Naive thymus-derived CD4-positive, alpha-beta T cell (primary cell): ENCODE data around the gene EFR3B. TPM values are rescaled to one million over a fixed set of nuclear protein-coding genes. Genes with fewer than 3 reads are reported as not detected.
A peak's percentile ranks its signal among the peaks of the same experiment; 100 is the strongest.
"Not testable (repeated sequence)": the region's sequence is repeated elsewhere in the genome, so short reads cannot be mapped to it uniquely, and the experiment has no call there.

Source experiments
- ATAC-seq: fragments of 150-1000 bp; cut with Tn5 transposase; 2 replicates; pipeline ENCODE4 v1.10.0; 2021; ENCODE audit warnings: mild to moderate bottlenecking, moderate library complexity
- CTCF ChIA-PET: fragments of 350-600 bp; sonication (Branson Sonifier 250); formaldehyde crosslinking; loops from one replicate; lab custom pipeline; 2021; ENCODE audit warnings: antibody characterized with exemption; lab: Charles Lee
- POLR2A ChIA-PET: fragments of 350-600 bp; sonication (Branson Sonifier 250); formaldehyde crosslinking; loops from one replicate; lab custom pipeline; 2021; ENCODE audit warnings: antibody characterized with exemption, inconsistent platforms; lab: Charles Lee
- DNase-seq, 9 donors: peaks; one replicate each; pipeline versions ENCODE4 v3.0.0 to v3.0.0-alpha.2; 2020 to 2022; ENCODE audit warnings: mixed read lengths in 1 of 9
- H3K27ac ChIP-seq: one replicate; pipeline ENCODE4 v1.7.0; 2013; ENCODE audit warnings: mild to moderate bottlenecking, low read depth, low read length, moderate library complexity
- H3K27me3 ChIP-seq, 2 donors: one replicate each; pipeline ENCODE4 v1.7.0; 2013; ENCODE audit warnings: low read length in 2 of 2, mild to moderate bottlenecking in 2 of 2, moderate library complexity in 2 of 2; ENCODE audit not compliant: control insufficient read depth in 2 of 2, insufficient read depth in 2 of 2
- H3K36me3 ChIP-seq, 3 experiments: 1 replicate in 2 of 3; 2 replicates in 1 of 3; pipeline ENCODE4 v1.7.0; 2013; ENCODE audit warnings: low read length in 3 of 3, mild to moderate bottlenecking in 3 of 3, moderate library complexity in 1 of 3; ENCODE audit not compliant: insufficient read depth in 3 of 3, control insufficient read depth in 2 of 3
- H3K4me1 ChIP-seq, 2 donors: one replicate each; pipeline ENCODE4 v1.7.0; 2013; ENCODE audit warnings: low read length in 2 of 2, mild to moderate bottlenecking in 2 of 2, moderate library complexity in 1 of 2; ENCODE audit not compliant: control insufficient read depth in 2 of 2, insufficient read depth in 2 of 2
- H3K4me3 ChIP-seq: 2 replicates; pipeline ENCODE4 v1.7.0; 2013; ENCODE audit warnings: mild to moderate bottlenecking, low read length
- H3K9me3 ChIP-seq, 3 experiments: 1 replicate in 2 of 3; 2 replicates in 1 of 3; pipeline ENCODE4 v1.7.0; 2013; ENCODE audit warnings: low read length in 3 of 3; ENCODE audit not compliant: control insufficient read depth in 2 of 3
- H3K27ac Mint-ChIP-seq, 9 donors: one replicate each; pipeline ENCODE4 v1.8.0; 2020 to 2022; ENCODE audit warnings: mixed read lengths in 9 of 9, mild to moderate bottlenecking in 8 of 9, moderate library complexity in 5 of 9, inconsistent platforms in 2 of 9
- H3K27me3 Mint-ChIP-seq, 5 donors: one replicate each; pipeline ENCODE4 v1.8.0; 2021 to 2022; ENCODE audit warnings: mixed read lengths in 5 of 5, mild to moderate bottlenecking in 1 of 5
- H3K36me3 Mint-ChIP-seq, 5 donors: one replicate each; pipeline ENCODE4 v1.8.0; 2020 to 2022; ENCODE audit warnings: mixed read lengths in 5 of 5, mild to moderate bottlenecking in 3 of 5, inconsistent platforms in 1 of 5
- H3K4me1 Mint-ChIP-seq, 7 donors: one replicate each; pipeline ENCODE4 v1.8.0; 2020 to 2022; ENCODE audit warnings: mixed read lengths in 7 of 7, mild to moderate bottlenecking in 3 of 7, inconsistent platforms in 1 of 7
- H3K4me3 Mint-ChIP-seq, 10 donors: one replicate each; pipeline ENCODE4 v1.8.0; 2020 to 2022; ENCODE audit warnings: mild to moderate bottlenecking in 10 of 10, mixed read lengths in 10 of 10, moderate library complexity in 6 of 10, inconsistent platforms in 2 of 10
- H3K9me3 Mint-ChIP-seq, 11 donors: one replicate each; pipeline ENCODE4 v1.8.0; 2020 to 2022; ENCODE audit warnings: mixed read lengths in 11 of 11, mild to moderate bottlenecking in 4 of 11, inconsistent platforms in 1 of 11, moderate library complexity in 1 of 11
- intact Hi-C, 2 donors: fragments of 100-400 bp; cut with micrococcal nuclease; formaldehyde crosslinking; loops; one replicate each; pipeline ENCODE4 v1.15.1; 2023
- polyA plus RNA-seq, 2 donors: library from polyadenylated mRNA; unstranded; fragments of 300-500 nt; fragmentation: Illumina TruSeq; gene quantifications; one replicate each; pipeline ENCODE4 v1.2.3, GENCODE V29; 2021
- total RNA-seq, 6 experiments: library from RNA in 5 of 6; stranded (reverse) in 5 of 6; gene quantifications; 1 replicate in 5 of 6; 2 replicates in 1 of 6; pipeline ENCODE4 v1.2.3 and lab custom pipeline; 2021 to 2026

The EFR3B gene, protein sequence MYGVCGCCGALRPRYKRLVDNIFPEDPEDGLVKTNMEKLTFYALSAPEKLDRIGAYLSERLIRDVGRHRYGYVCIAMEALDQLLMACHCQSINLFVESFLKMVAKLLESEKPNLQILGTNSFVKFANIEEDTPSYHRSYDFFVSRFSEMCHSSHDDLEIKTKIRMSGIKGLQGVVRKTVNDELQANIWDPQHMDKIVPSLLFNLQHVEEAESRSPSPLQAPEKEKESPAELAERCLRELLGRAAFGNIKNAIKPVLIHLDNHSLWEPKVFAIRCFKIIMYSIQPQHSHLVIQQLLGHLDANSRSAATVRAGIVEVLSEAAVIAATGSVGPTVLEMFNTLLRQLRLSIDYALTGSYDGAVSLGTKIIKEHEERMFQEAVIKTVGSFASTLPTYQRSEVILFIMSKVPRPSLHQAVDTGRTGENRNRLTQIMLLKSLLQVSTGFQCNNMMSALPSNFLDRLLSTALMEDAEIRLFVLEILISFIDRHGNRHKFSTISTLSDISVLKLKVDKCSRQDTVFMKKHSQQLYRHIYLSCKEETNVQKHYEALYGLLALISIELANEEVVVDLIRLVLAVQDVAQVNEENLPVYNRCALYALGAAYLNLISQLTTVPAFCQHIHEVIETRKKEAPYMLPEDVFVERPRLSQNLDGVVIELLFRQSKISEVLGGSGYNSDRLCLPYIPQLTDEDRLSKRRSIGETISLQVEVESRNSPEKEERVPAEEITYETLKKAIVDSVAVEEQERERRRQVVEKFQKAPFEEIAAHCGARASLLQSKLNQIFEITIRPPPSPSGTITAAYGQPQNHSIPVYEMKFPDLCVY
- total RNA-seq (under 1 TPM in 3 of 5 experiments, not detected in 2; 0.05 to 0.08 (median 0.07) TPM), polyA plus RNA-seq (under 1 TPM in 1 of 2 donors, not detected in 1; 0.10 TPM), total RNA-seq (lab: John Stamatoyannopoulos, UW) (not detected)

DNA sequence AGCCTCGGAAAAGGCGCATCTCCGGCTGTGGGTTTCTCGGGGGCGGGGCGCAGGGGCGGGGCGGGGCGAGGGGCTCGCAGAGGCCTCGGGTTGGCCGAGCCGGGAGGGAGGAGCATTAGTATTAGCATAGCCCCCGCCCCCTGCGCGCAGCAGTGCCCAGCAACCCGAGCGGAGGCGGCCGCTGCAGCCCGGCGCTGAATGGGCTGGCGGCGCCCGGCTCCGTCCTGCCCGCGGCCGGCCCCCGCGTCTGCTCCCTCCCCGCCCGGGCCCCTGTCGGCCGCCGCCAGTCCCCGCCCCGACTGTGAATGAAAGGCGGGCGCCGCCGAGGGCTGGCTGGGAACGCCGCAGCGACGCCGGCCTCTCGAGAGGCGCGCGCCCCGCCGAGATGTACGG is at the start of gene EFR3B:
EFR3B (plus strand) TSS at position 149 of the 393 bp plus-strand sequence; CDS start at position 386, 237 bp downstream.
- no peaks in the 10 kb centered on the region for H3K36me3 ChIP-seq
- intact Hi-C loops = loop anchor here (1.0 to 10.0 kb wide), 14 partner anchors 70 to 966 kb away; partner anchors contain the start of genes CENPO (in 2 of the 2), PTRHD1 (in 2 of the 2), ADCY3 (in 1 of the 2) and DNAJC27 (in 1 of the 2)
- Mint-ChIP-seq H3K4me3 (peak within 1 kb of the TSS; percentile 79 to 91 (median 89)), H3K4me1 (peaks cover 18 to 30% (median 20%) of the 10 kb centered on the region in 7 donors), H3K36me3 (no peaks in the 10 kb centered on the region), H3K27ac (peak within 1 kb of the TSS in 6 of 9 donors; percentile 8 to 88 (median 54)), H3K9me3 (peaks cover 0 to 2% (median 0%) of the 10 kb centered on the region in 11 donors), H3K27me3 (peaks cover 34 to 59% (median 37%) of the 10 kb centered on the region in 5 donors)
- peak within 1 kb of the TSS; percentile 18 for H3K27ac ChIP-seq
- POLR2A ChIA-PET = no interaction called here
- peak; percentile 99 for ATAC-seq
- DNase-seq = peak; percentile 77 to 88 (median 86)
- H3K4me3 ChIP-seq = peak within 1 kb of the TSS; percentile 73
- CTCF ChIA-PET = no interaction called here
- H3K27me3 ChIP-seq = peaks cover 7 to 8% of the 10 kb centered on the region in 2 donors
- H3K9me3 ChIP-seq = no peaks in the 10 kb centered on the region
- H3K4me1 ChIP-seq = peaks cover 13 to 17% of the 10 kb centered on the region in 2 donors

DNA sequence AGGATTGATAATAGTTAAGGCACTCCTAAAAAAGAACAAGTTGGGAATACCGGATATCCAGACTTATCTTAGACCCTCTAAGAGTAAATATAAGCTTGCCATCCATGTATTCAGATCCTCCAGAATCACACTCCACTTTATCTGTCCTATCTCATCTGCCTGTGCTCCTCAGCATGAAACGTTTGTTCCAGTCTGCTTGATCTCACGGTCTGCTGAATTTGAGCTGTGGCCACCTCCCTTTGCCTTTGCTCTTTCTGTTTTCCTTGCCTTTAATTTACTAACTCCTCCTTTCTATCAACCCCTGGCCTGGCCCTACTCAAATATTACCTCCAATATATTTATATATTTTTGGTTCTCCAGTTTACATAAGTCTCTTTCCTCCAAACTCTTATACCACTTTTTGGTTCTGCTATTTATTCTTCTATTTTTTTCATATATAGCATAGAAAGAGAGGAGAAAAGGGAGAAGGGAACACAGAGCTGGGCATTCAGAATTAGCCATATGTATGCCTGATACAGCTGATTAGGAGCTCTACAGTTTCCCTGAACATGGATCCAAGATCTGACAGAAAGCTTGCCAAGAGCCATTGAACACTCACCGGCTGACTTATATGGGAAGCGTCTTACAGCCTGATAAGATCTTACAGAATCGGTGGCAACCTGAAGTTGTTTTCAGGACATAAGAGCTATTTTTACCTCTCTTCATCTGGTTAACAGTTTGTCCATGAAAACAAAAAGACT is 48.3 kb upstream of the EFR3B start:
- no peak overlapping the region for H3K4me3 Mint-ChIP-seq
- no peaks in the 10 kb centered on the region for H3K9me3 ChIP-seq
- ATAC-seq (no peak), DNase-seq (no peak)
- ChIA-PET CTCF (no interaction called here), POLR2A (interaction anchor here (0.6 kb wide), 1 partner anchor 8 kb away, joined by 3 read pairs; no protein-coding TSS in a partner anchor)
- intact Hi-C loops = no loop called here
- H3K27me3 Mint-ChIP-seq = peaks cover 0 to 22% (median 13%) of the 10 kb centered on the region in 5 donors
- peaks cover 0 to 5% (median 0%) of the 10 kb centered on the region in 7 donors for H3K4me1 Mint-ChIP-seq
- no peak overlapping the region for H3K27ac Mint-ChIP-seq
- H3K36me3 Mint-ChIP-seq = peaks cover 0 to 6% (median 0%) of the 10 kb centered on the region in 5 donors
- H3K27ac ChIP-seq = no peak overlapping the region
- H3K27me3 ChIP-seq = no peaks in the 10 kb centered on the region
- no peaks in the 10 kb centered on the region for H3K9me3 Mint-ChIP-seq
- no peaks in the 10 kb centered on the region for H3K36me3 ChIP-seq
- no peak overlapping the region for H3K4me3 ChIP-seq
- H3K4me1 ChIP-seq = no peaks in the 10 kb centered on the region

DNA sequence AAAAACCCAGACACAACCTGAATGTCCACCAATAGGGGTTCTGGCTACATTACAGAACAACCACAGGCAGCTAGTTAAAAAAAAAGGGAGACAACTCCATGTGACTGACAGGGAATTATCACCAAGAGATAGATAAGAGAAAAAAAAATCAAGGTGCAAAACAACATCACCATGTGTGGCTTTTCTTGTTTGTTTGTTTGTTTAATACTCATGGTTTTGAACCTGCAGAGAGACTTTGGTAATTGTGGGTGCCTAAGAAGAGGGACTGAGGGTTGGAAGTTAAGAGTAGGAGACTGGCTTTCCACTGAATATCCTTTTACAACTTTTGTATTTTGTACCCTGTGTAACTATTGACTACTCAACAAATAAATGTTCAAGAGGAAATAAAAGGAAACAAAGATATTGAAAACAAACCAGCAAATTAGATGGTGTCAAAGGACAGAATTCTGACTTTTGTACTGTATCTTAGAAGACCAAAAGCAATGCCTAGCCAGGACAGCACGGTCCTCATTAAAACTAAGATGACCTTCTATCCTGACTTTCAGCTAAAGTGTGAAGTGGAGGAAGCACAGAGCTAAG is 47.6 kb upstream of the EFR3B start:
- H3K36me3 ChIP-seq = no peaks in the 10 kb centered on the region
- ChIA-PET POLR2A (interaction anchor here (0.6 kb wide), 1 partner anchor 8 kb away, joined by 3 read pairs; no protein-coding TSS in a partner anchor), CTCF (interaction anchor here (1.1 kb wide), 1 partner anchor 19 kb away, joined by 3 read pairs; no protein-coding TSS in a partner anchor)
- H3K4me3 ChIP-seq = no peak overlapping the region
- DNase-seq = no peak
- no peak for ATAC-seq
- Mint-ChIP-seq H3K27me3 (peaks cover 0 to 22% (median 13%) of the 10 kb centered on the region in 5 donors), H3K27ac (no peak overlapping the region), H3K36me3 (peaks cover 0 to 6% (median 0%) of the 10 kb centered on the region in 5 donors), H3K9me3 (no peaks in the 10 kb centered on the region), H3K4me1 (peaks cover 0 to 5% (median 0%) of the 10 kb centered on the region in 7 donors), H3K4me3 (no peak overlapping the region)
- no peaks in the 10 kb centered on the region for H3K9me3 ChIP-seq
- H3K4me1 ChIP-seq = no peaks in the 10 kb centered on the region
- intact Hi-C loops = no loop called here
- no peak overlapping the region for H3K27ac ChIP-seq
- H3K27me3 ChIP-seq = no peaks in the 10 kb centered on the region

DNA sequence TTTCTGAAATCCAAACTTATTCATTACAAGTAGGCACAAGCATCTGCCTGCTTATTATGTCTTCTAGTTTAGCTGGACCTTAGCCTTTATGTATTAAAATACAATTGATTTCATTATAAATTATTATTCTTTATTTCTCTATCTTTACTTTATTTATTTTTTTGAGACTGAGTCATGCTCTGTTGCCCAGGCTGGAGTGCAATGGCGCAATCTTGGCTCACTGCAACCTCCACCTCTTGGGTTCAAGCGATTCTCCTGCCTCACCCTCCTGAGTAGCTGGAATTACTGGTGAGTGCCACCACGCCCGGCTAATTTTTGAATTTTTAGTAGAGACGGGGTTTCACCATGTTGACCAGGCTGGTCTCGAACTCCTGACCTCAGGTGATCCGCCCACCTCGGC is 42.8 kb upstream of the EFR3B start:
- H3K36me3 Mint-ChIP-seq = peaks cover 0 to 18% (median 3%) of the 10 kb centered on the region in 5 donors
- H3K27me3 Mint-ChIP-seq = peaks cover 0 to 14% (median 5%) of the 10 kb centered on the region in 5 donors
- H3K27ac ChIP-seq, DNase-seq, H3K36me3 ChIP-seq, ATAC-seq, intact Hi-C loops, H3K27ac Mint-ChIP-seq, H3K4me1 Mint-ChIP-seq, CTCF ChIA-PET, H3K4me1 ChIP-seq, H3K27me3 ChIP-seq, H3K4me3 ChIP-seq, H3K9me3 Mint-ChIP-seq, POLR2A ChIA-PET, H3K9me3 ChIP-seq, H3K4me3 Mint-ChIP-seq: not testable (repeated sequence)

DNA sequence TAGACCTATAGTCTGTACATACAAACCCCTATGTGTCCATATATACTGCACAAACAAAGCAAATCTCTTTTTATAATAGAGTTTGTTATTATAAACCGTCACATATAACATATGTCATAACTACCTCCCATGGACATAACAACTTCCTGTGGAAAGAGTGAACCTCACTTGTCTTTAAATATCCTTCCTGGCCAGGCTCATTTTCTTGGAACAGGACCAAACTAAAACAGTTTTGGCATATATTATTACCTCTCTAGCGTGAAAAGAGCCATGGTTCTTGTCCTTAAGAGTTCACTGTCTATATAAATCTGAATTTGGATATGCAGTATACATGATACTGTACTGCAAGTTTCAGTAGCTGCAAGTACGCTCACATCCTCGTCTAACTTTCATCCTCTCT is 41.8 kb upstream of the EFR3B start:
- H3K36me3 ChIP-seq = no peaks in the 10 kb centered on the region
- Mint-ChIP-seq H3K27ac (no peak overlapping the region), H3K36me3 (peaks cover 0 to 23% (median 3%) of the 10 kb centered on the region in 5 donors), H3K9me3 (no peaks in the 10 kb centered on the region), H3K27me3 (peaks cover 0 to 8% (median 4%) of the 10 kb centered on the region in 5 donors), H3K4me1 (no peaks in the 10 kb centered on the region), H3K4me3 (no peak overlapping the region)
- ATAC-seq (no peak), DNase-seq (no peak)
- no peak overlapping the region for H3K27ac ChIP-seq
- ChIA-PET POLR2A (no interaction called here), CTCF (no interaction called here)
- no peak overlapping the region for H3K4me3 ChIP-seq
- H3K9me3 ChIP-seq = no peaks in the 10 kb centered on the region
- intact Hi-C loops = no loop called here
- H3K4me1 ChIP-seq = no peaks in the 10 kb centered on the region
- no peaks in the 10 kb centered on the region for H3K27me3 ChIP-seq
